ENCODE results near the gene TOMM70.
A peak's percentile ranks its signal among the peaks of the same experiment; 100 is the strongest.

Gene TOMM70

GRCh38 chr3:100411091-100411982, 10.4 kb upstream of the TOMM70 start:
- no peak for DNase-seq (ENCODE audit: low spot score)

DNA sequence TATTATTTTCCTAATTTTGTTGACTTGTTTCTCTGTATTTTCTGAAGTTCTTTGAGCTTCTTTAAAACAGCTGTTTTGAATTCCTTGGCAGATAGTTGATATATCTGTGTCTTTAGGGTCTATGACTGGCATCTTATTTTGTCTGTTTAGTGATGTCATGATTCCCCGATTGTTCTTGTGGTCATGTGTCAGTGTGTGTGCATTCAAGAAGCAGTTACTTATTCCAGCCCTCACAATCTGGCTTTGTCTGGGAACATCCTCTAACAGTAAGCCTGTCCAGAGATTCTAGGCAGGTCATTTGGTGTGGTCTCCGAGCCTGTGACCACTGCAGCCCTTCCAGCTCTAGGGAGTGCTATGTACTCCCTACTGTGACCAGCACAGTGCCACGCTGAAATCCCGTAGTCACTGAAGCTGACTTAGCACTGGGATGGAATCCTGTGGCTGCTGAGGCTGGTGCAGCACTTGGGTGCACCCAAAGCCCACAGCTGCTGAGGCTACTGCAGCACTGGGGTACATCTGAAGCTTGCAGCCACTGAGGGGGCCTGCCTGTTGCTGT, 7.2 kb upstream of the TOMM70 start:
- DNase-seq (ENCODE audit: low spot score): no peak

DNA sequence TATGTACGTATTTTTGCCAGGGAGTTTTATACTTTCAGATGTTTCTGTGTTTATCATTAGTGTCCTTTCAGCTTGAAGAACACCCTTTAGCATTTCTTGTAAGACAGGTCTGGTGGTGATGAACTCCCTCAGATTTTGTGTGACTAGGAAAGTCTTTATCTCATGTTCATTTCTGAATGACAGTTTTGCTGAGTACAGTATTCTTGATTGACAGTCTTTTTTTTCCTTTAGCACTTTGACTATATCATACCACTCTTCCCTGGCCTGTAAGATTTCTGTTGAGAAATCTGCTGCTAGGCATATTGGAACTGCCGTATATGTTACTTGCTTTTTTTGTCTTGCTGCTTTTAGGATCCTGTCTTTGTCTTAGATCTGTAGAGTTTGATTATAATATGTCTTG, 6.3 kb upstream of the TOMM70 start:
- no peak for DNase-seq (ENCODE audit: low spot score)

- DNase-seq (ENCODE audit: low spot score): no peak
Measured at GRCh38 chr3:100404250-100404548, 3.3 kb upstream of the TOMM70 start.

DNA sequence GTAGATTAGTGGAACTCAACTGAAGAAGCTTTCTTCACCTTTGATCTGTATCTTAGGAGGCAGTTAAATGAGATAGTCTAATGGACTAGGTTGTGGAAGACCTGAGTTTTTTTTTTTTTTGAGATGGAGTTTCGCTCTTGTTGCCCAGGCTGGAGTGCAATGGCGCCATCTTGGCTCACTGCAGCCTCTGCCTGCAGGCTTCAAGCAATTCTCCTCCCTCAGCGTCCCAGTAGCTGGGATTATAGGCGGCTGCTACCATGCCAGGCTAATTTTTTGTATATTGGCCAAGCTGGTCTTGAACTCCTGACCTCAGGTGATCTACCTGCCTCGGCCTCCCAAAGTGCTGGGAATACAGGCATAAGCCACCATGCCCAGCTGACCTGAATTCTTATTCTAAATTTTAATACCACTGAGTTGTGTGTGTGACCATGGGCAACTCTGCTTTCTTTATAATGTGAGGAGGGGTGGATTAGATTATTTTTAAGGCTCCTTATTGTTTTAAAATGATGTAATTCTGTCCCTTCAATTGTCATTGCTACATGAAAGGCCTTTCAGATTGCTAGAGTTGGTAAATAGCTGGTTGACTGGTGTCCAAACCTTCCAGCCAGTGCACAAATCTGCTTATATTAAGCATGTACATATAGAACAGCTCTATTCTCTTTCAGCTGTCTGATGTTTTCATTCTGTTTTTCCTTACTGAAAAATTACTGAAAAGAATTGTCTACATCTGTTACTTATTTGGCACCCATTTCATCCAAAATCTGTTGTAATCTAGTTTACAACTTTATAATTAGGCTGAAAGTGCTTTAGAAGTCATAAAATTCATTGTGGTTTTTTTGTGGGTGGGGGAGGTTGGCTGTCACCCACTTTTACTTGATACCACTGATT, 2.7 kb upstream of the TOMM70 start:
- DNase-seq (ENCODE audit: low spot score): no peak

- no peak for DNase-seq (ENCODE audit: low spot score)
Measured at GRCh38 chr3:100402891-100403290, 2.0 kb upstream of the TOMM70 start.

DNA sequence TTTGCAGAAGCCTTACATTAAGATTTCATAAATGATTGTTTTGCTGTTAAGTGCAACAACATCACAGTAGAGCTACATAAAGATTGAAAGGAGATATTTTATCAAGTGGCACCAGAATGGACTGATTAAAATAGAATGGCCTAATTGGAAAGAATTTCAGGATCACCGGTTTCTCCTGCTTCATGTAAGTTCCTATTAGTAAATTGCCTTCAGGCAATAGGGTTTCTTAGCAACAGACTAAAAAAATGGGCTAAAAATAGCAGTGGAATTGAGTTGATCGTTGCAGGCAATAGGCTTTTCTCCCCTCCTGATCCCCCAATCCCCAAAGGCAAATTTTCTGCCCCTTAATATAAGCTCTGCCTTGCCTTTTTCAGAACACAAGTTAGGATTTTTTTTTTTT, 1.4 kb upstream of the TOMM70 start:
- DNase-seq (ENCODE audit: low spot score): no peak

GRCh38 chr3:100401674-100402041, 769 bp upstream of the TOMM70 start:
- peak; percentile 32 for DNase-seq (ENCODE audit: low spot score)

GRCh38 chr3:100400419-100400779, 490 bp downstream of the TOMM70 start:
- peak; percentile 5 for DNase-seq (ENCODE audit: low spot score)

DNA sequence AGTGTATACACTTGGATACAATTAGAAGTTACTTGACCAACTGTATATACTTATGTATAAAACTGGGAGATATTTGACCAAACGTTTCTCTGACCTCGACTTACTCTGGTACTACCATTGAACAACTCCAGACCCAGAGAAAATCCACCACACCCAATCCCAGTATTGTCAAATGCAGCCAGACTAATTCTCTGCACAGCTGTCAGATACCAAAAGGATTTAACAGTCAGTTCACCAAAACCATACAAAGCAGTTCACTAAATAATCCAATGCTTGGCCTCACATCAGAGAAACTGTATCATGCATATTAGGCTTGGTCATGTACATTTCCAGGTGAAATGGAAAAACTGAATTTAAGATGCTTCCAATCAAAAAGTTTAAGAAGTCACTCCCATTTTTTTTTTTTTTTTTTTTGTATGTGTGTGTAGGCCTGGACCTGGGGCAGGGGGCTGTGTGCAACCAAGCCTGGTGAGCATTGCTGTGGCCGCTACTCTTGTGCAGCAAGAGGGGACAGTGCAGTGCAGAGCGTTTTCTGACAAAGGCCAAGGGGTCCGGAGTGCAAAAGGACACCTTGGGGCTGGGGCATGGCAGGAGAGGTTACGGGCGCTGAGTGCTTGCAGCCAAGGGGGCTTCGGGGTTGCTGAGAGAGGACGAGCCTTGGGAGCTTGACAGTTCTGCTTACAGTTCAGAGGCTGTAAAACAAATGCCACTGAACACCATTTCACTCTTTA, 1.4 kb downstream of the TOMM70 start:
- DNase-seq (ENCODE audit: low spot score): no peak

GRCh38 chr3:100396967-100397366, 3.9 kb downstream of the TOMM70 start:
- DNase-seq (ENCODE audit: low spot score): no peak

DNA sequence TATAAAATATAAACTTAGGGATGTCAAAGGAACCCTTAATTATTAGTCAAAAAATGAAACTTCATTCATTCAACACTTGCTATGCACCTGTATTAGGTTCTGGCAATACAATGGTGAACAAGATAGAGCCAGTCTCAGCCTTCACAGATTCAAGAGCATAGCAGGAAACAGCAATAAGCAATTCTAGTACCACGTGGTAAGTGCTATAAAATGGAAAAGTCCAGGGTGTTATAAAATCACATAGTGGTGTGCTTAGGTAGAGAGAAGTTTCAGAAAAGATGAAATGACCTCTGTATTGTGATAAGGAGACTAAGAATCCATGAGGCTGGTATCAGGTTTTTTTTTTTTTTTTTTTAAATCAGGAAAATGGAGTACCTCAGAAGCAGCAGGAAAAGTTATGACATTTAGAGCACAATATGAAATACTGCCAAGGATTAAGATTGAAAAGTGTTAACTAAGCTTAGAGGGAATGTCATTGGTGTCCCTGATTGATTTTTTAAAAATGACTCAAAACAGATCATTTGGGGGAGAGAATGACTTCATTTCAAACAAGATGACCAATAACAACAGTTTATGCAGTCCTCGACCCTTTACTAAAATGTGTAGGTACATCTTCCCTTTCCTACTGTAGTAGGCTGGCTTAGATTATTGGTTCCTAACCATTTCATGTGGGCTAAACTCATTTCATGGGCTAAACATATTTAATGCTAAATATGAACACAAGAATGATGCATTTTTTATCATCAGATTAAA, 5.0 kb downstream of the TOMM70 start:
- no peak for DNase-seq (ENCODE audit: low spot score)

- no peak for DNase-seq (ENCODE audit: low spot score)
Measured at GRCh38 chr3:100389025-100389424, 11.9 kb downstream of the TOMM70 start.

- DNase-seq (ENCODE audit: low spot score): no peak
Measured at GRCh38 chr3:100386437-100387074, 14.3 kb downstream of the TOMM70 start.

DNA sequence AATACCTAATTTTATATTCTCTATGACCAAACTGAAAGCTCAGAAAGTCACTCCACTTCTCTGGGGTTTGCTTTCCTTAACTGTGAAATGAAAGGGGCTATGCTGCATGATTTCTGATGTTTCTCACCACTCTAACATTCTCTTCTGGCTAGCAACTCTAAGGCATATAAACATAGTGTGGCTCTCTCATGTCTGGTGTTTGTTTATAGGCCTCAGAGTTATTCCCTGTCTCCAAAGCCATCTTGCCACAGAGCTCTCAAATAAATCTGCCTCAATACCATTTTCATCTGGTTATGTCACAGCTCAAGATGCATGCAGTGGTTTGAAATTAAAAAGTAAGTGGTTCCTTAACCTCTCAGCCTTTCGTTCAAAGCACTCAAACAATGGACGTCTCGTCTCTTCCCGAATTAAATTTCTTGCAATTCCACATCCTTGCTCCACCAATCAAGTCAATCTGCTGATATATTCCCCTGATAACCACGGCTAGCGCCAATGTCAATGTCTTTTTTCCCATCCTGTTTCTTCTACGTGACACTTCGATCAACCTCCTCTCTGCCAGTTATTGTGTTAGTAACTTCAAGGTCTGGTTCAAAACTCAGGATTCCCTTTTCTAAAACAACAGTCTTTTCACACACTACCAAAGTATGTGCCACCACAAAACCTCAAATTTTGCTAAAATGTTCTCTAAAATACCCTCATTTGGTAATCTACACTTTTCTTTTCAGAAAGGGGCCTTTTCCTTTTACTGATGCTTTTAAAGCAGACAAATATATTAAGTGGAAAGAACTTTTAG, 16.0 kb downstream of the TOMM70 start:
- DNase-seq (ENCODE audit: low spot score): no peak

DNA sequence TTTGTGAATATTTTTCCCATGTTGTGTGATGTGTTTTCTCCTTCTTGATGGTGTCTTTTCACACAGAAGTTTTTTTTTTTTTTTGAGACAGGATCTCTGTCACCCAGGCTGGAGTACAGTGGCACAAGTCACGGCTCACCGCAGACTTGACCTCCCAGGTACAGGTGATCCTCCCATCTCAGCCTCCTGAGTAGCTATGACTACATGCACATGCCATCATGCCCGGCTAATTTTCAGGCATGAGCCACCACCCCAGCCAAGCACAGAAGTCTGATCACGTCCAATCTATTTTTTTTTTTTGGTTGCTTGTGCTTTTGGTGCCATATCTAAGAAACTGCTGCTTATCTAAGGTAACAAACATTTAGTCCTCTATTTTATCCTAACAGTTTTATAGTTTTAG, 24.6 kb downstream of the TOMM70 start:
- no peak for DNase-seq (ENCODE audit: low spot score)

GRCh38 chr3:100374521-100374920, 26.4 kb downstream of the TOMM70 start:
- no peak for DNase-seq (ENCODE audit: low spot score)

DNA sequence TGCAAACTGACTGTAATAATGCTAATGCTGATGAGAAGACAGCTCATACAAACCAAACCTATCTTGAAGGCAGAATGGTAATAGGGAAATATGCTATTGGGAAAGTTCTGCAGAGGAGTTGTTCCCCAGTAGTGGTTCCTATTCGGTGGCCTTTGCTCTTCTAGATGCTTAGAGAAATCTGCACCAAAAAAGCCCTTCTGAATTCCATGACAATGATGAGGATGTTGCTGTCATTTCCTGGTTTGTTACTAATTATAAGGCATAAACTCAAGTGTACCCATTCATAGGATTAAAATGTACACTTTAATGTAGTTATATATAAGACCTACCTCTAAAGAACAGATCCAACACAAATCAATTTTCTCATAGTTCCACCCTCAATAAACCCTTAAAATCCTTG, 30.1 kb downstream of the TOMM70 start:
- no peak for DNase-seq (ENCODE audit: low spot score)

DNA sequence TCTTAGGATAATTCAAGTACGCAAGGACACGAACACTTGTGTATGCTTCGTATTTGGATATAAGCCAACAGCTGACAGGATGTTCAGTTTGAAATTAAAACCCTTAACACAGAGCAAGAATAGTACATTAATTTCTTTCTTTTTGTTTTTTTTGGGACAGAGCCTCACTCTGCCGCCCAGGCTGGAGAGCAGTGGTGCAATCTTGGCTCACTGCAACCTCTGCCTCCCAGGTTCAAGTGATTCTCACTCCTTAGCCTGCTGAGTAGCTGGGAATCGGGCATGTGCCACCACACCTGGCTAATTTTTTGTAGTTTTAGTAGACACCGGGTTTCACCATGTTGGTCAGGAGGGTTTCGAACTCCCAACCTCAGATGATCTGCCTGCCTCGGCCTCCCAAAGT, 32.4 kb downstream of the TOMM70 start:
- no peak for DNase-seq (ENCODE audit: low spot score)

DNA sequence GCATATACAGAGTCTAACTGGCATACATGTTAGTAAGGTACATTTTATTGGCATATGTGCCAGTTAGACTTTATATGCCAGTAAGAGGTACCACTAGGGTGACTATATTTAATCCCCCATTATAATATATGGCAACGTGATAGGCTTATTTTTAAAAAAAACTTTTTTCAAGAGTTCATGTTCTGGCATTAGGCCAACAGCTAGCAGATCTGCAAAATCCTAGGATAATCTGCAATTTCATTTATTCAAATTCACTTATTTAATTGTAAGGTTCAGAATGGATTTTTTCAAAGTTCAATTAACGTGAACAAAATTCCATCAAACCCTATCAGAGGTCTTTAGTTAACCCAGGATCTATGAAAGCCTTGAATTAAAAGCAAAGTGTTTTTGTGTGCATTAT, 34.5 kb downstream of the TOMM70 start:
- DNase-seq (ENCODE audit: low spot score): no peak

All from CD4-positive, alpha-beta T cell treated with Interleukin-6 at 100 ng/mL for 8 hours (primary cell).